Stomach (tissue), 4 donors: ENCODE data around the gene CEP20.

Experiments
- EP300 ChIP-seq: sonication (generic); formaldehyde crosslinking; IDR thresholded peaks from one replicate; pipeline ENCODE4 v1.6.1; 2017; ENCODE audit warnings: antibody characterized with exemption
- POLR2A ChIP-seq, 4 donors: fragments of 450-650 bp; IDR thresholded peaks; one replicate each; pipeline ENCODE4 v1.6.1; 2016; ENCODE audit warnings: antibody characterized with exemption in 4 of 4, control low read depth in 2 of 4, mild to moderate bottlenecking in 1 of 4, moderate library complexity in 1 of 4
- POLR2AphosphoS5 ChIP-seq, 3 donors: sonication (generic); formaldehyde crosslinking; IDR thresholded peaks; one replicate each; pipeline ENCODE4 v1.6.1; 2016; ENCODE audit warnings: antibody characterized with exemption in 3 of 3
- TF ChIP-seq, protein P1 (sequence below), 7 experiments: fragments of 450-650 bp in 4 of 7; fragments of 200-600 bp in 3 of 7; sonication (generic) in 3 of 7; IDR thresholded peaks; one replicate each; pipeline ENCODE4 v1.5.1; 2016 to 2019; ENCODE audit warnings: antibody characterized with exemption in 7 of 7, control low read depth in 2 of 7, mild to moderate bottlenecking in 1 of 7

GRCh38 chr16:15879255-15879811 lies 9.1 kb downstream of the CEP20 start:
- TF ChIP-seq POLR2AphosphoS5 (IDR thresholded peaks at IDR 0.05), result peak in 1 of 3 donors; percentile 53
- TF ChIP-seq EP300, result no peak
- no peak for TF ChIP-seq POLR2A (IDR thresholded peaks at IDR 0.05)
- TF ChIP-seq, protein P1, sequence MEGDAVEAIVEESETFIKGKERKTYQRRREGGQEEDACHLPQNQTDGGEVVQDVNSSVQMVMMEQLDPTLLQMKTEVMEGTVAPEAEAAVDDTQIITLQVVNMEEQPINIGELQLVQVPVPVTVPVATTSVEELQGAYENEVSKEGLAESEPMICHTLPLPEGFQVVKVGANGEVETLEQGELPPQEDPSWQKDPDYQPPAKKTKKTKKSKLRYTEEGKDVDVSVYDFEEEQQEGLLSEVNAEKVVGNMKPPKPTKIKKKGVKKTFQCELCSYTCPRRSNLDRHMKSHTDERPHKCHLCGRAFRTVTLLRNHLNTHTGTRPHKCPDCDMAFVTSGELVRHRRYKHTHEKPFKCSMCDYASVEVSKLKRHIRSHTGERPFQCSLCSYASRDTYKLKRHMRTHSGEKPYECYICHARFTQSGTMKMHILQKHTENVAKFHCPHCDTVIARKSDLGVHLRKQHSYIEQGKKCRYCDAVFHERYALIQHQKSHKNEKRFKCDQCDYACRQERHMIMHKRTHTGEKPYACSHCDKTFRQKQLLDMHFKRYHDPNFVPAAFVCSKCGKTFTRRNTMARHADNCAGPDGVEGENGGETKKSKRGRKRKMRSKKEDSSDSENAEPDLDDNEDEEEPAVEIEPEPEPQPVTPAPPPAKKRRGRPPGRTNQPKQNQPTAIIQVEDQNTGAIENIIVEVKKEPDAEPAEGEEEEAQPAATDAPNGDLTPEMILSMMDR (IDR thresholded peaks at IDR 0.05), result no peak
